GM23248 (cell line): ENCODE results near the gene RASAL2. TPM values are rescaled to one million over a fixed set of nuclear protein-coding genes. Genes with fewer than 3 reads are reported as not detected.

Experiments used
- DNase-seq: peaks from one replicate; pipeline ENCODE4 v3.0.0-alpha.2; 2015
- H2AFZ ChIP-seq: fragments of 200-600 bp; sonication (generic); 2 replicates; pipeline ENCODE4 v1.6.1; 2016; ENCODE audit warnings: antibody characterized with exemption
- H3F3A ChIP-seq: fragments of 200-600 bp; sonication (generic); 2 replicates; pipeline ENCODE4 v1.6.1; 2016; ENCODE audit warnings: mild to moderate bottlenecking, antibody characterized with exemption, mixed run types; ENCODE audit not compliant: insufficient read depth
- H3K27ac ChIP-seq: fragments of 200-600 bp; sonication (generic); 2 replicates; pipeline ENCODE4 v1.5.1; 2016; ENCODE audit warnings: mild to moderate bottlenecking
- H3K27me3 ChIP-seq: fragments of 200-600 bp; sonication (generic); replicated peaks from 2 replicates; pipeline ENCODE4 v1.6.1; 2016; ENCODE audit warnings: mild to moderate bottlenecking; ENCODE audit not compliant: insufficient read depth
- H3K36me3 ChIP-seq: fragments of 200-600 bp; sonication (generic); 2 replicates; pipeline ENCODE4 v1.6.1; 2016; ENCODE audit warnings: low read depth, mild to moderate bottlenecking
- H3K4me1 ChIP-seq: fragments of 200-600 bp; sonication (generic); 2 replicates; pipeline ENCODE4 v1.6.1; 2016; ENCODE audit warnings: mild to moderate bottlenecking; ENCODE audit not compliant: insufficient read depth
- H3K4me2 ChIP-seq: fragments of 200-600 bp; sonication (generic); one replicate; pipeline ENCODE4 v1.6.1; 2016; ENCODE audit warnings: mild to moderate bottlenecking; ENCODE audit not compliant: unreplicated experiment
- H3K4me3 ChIP-seq: fragments of 200-600 bp; sonication (generic); 2 replicates; pipeline ENCODE4 v1.5.1; 2016; ENCODE audit warnings: mild to moderate bottlenecking
- H3K79me2 ChIP-seq: fragments of 200-600 bp; sonication (generic); 2 replicates; pipeline ENCODE4 v1.6.1; 2016; ENCODE audit warnings: mild to moderate bottlenecking; ENCODE audit not compliant: insufficient read depth
- H3K9ac ChIP-seq: fragments of 200-600 bp; sonication (generic); 2 replicates; pipeline ENCODE4 v1.6.1; 2016; ENCODE audit warnings: mild to moderate bottlenecking
- H3K9me2 ChIP-seq: fragments of 200-600 bp; sonication (generic); 2 replicates; pipeline ENCODE4 v1.6.1; 2016; ENCODE audit warnings: mixed run types, mild to moderate bottlenecking, moderate library complexity; ENCODE audit not compliant: insufficient read depth
- H3K9me3 ChIP-seq: fragments of 200-600 bp; sonication (generic); one replicate; pipeline ENCODE4 v1.6.1; 2017; ENCODE audit warnings: low read depth
- H4K20me1 ChIP-seq: fragments of 200-600 bp; sonication (generic); 2 replicates; pipeline ENCODE4 v1.6.0; 2016; ENCODE audit not compliant: insufficient read depth
- EZH2 ChIP-seq: fragments of 200-600 bp; sonication (generic); IDR thresholded peaks from 2 replicates; pipeline ENCODE4 v1.6.1; 2018; ENCODE audit warnings: antibody characterized with exemption, mild to moderate bottlenecking; ENCODE audit not compliant: insufficient read depth, poor library complexity, severe bottlenecking
- EZH2phosphoT487 ChIP-seq: fragments of 200-600 bp; sonication (generic); IDR thresholded peaks from 2 replicates; pipeline ENCODE4 v1.6.1; 2018; ENCODE audit warnings: antibody characterized with exemption, moderate library complexity, mild to moderate bottlenecking, low read depth; ENCODE audit not compliant: insufficient read depth
- WGBS, 2 experiments: methylation state at CpG; one replicate each; pipeline ENCODE4 v1.1.6; 2015 to 2017; ENCODE audit warnings: low lambda C conversion rate in 2 of 2, low coverage in 1 of 2; ENCODE audit errors: missing lambda C conversion rate in 2 of 2; 5-methylcytosine and 5-hydroxymethylcytosine counted together
- in situ Hi-C: fragments of 300-500 bp; cut with MboI; formaldehyde crosslinking; loops from 2 replicates; pipeline ENCODE4 v1.15.0; 2020
- polyA plus RNA-seq: library from polyadenylated mRNA; unstranded; fragments of >200 nt; fragmentation: Nextera tagmentation; extraction: Ambion mirVana; gene quantifications from 2 replicates; pipeline ENCODE4 v1.2.1, GENCODE V29; 2016
- total RNA-seq: library from RNA; depleted of rRNA; stranded (reverse); fragments of >200 nt; shearing (Covaris generic); gene quantifications from 2 replicates; pipeline ENCODE4 v1.2.3, GENCODE V29; 2014

The RASAL2 gene
- total and polyA plus RNA-seq, 2 experiments from 2014 or later = 10.1 to 23.1 TPM

DNA sequence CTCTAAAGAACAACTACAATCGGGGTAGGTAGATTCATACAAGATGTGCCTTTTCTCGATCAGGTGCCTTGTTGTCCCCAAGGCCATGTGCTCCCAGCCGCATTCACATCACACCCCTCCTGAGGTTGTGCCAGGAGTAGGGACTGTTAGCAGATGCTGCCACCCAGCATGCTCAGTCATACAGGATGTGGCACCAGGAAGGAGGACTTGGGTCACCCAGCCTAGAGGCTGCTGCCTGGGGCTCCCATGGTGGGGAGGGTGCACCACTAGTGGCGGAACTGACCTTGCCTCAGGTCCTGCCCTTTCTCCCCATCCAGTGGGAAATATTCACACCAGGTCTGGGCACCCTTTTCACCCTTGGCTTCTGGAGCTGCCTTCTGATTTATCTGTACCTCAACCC lies 427.3 kb downstream of the RASAL2 start:
- TF ChIP-seq EZH2phosphoT487 = no peak
- TF ChIP-seq EZH2 = no peak
- Histone ChIP-seq H3K36me3 (no peaks in the 10 kb centered on the region), H3K9me2 (no peaks in the 10 kb centered on the region), H3K9ac (no peak overlapping the region), H2AFZ (no peak overlapping the region), H3K27ac (no peak overlapping the region), H3K4me1 (no peaks in the 10 kb centered on the region), H3K4me3 (no peak overlapping the region), H3K27me3 (no peaks in the 10 kb centered on the region), H4K20me1 (no peaks in the 10 kb centered on the region), H3K4me2 (no peak overlapping the region), H3K79me2 (no peaks in the 10 kb centered on the region), H3K9me3 (no peaks in the 10 kb centered on the region), H3F3A (no peaks in the 10 kb centered on the region)
- DNase-seq = no peak
- in situ Hi-C loops = no loop called here
- WGBS, 2 experiments = 93 to 94% methylated on average over 4 of the region's 4 CpGs

DNA sequence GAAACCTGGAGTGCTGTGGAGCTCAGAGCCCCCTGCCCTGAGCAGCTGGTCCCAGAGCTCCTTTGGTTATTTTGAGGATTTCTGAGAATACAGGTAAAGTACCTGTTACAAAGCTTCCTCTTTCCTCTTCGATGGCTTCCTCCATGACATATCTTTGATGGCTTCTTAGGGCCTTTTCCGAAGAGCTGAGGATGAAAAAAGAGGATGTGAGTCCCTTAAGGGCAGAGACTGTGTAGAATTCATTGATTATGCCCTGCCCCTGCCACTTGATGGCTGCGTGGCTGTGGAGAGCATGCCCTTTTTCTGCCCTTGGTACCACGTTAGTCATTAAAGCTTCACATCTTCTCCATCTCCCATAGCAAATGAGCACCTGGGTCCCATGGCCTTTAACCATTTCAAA lies 433.2 kb downstream of the RASAL2 start:
- H3K9me3 ChIP-seq = no peaks in the 10 kb centered on the region
- no peak overlapping the region for H3K27ac ChIP-seq
- 94 to 98% methylated on average over 4 of the region's 4 CpGs for WGBS, 2 experiments
- no peak overlapping the region for H3K4me2 ChIP-seq
- H3F3A ChIP-seq = 0 out of 2 replicates have a peak, but pooled peaks cover 4% of the 10 kb centered on the region
- no peaks in the 10 kb centered on the region for H4K20me1 ChIP-seq
- H3K27me3 ChIP-seq = no peaks in the 10 kb centered on the region
- peaks cover 13% of the 10 kb centered on the region; the same call in 1 of the 2 replicates for H3K4me1 ChIP-seq
- H2AFZ ChIP-seq = no peak overlapping the region
- H3K4me3 ChIP-seq = no peak overlapping the region
- no peaks in the 10 kb centered on the region for H3K36me3 ChIP-seq
- no peak overlapping the region for H3K9ac ChIP-seq
- DNase-seq = no peak
- H3K9me2 ChIP-seq = no peaks in the 10 kb centered on the region
- in situ Hi-C loops = loop anchor here (25.0 kb wide), 1 partner anchor 835 kb away; the partner anchor contains the start of gene AXDND1
- TF ChIP-seq EZH2 (no peak), EZH2phosphoT487 (no peak)
- H3K79me2 ChIP-seq = no peaks in the 10 kb centered on the region

DNA sequence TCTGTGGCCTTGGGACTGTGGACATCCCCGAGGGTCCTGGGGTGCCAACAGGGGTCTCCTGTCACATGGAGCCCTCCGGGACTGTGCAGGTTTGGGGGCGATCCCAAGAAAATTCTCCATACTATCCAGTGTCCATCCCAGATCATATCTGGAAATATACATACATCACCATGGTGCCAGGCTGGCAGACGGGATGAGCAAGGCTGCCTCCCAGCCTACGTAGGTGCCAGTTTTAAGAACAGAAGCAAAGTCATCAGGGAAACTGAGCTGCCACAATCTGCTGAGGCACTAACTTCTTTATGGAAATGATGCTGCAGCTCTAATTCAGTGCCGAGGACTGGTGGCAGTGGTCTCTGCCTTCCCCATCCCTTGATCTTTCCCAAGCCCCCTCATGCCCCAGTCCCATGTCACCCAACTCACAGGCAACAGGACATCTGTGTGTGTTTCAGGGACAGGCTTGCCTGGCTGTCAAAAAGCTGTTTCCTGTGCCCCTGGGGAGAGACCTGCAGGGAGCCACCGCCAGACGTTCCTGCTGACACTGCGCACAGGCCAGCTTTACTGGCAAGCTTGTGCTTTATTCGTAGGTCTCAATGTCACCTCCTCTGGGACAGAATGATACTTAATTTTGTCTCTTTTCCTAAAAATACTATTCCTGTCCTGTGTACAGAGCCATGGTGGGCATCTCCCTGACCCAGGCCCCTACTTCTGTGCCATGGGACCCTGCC lies 434.5 kb downstream of the RASAL2 start:
- H3K9me3 ChIP-seq = no peaks in the 10 kb centered on the region
- no peaks in the 10 kb centered on the region for H3K79me2 ChIP-seq
- no peaks in the 10 kb centered on the region for H3K27me3 ChIP-seq
- no peak for DNase-seq
- H3F3A ChIP-seq = 0 out of 2 replicates have a peak, but pooled peaks cover 4% of the 10 kb centered on the region
- no peak overlapping the region for H3K27ac ChIP-seq
- TF ChIP-seq EZH2 (no peak), EZH2phosphoT487 (no peak)
- H3K4me1 ChIP-seq = peaks cover 13% of the 10 kb centered on the region; the same call in 1 of the 2 replicates
- H3K9me2 ChIP-seq = no peaks in the 10 kb centered on the region
- 90 to 91% methylated on average over 10 of the region's 10 CpGs for WGBS, 2 experiments
- no peaks in the 10 kb centered on the region for H3K36me3 ChIP-seq
- no peak overlapping the region for H3K9ac ChIP-seq
- H4K20me1 ChIP-seq = no peaks in the 10 kb centered on the region
- H3K4me2 ChIP-seq = no peak overlapping the region
- no peak overlapping the region for H2AFZ ChIP-seq
- in situ Hi-C loops = loop anchor here (25.0 kb wide), 1 partner anchor 834 kb away; the partner anchor contains the start of gene AXDND1
- no peak overlapping the region for H3K4me3 ChIP-seq

DNA sequence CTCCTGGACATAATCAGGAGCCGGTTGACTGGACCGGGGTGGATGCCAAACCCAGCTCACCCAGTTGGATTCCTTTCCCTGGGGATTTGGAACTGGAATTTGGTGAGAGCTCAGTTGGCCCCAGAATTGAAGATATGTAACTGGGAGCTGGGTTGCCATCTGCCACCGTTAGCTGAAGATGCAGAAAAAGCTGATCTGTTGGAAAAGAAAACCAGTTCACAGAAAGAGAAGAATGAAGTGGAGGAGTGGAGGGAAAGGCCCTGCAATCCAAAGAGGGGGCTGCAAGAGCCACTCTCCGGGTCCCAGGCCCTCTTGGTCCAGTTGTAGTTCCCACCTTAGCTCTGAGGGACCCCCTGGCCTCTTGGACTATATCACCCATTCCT lies 435.0 kb downstream of the RASAL2 start:
- H3K9ac ChIP-seq = no peak overlapping the region
- TF ChIP-seq EZH2 = no peak
- no peak for TF ChIP-seq EZH2phosphoT487
- no peaks in the 10 kb centered on the region for H4K20me1 ChIP-seq
- peaks cover 13% of the 10 kb centered on the region; the same call in 1 of the 2 replicates for H3K4me1 ChIP-seq
- 0 out of 2 replicates have a peak, but pooled peaks cover 4% of the 10 kb centered on the region for H3F3A ChIP-seq
- H3K27ac ChIP-seq = no peak overlapping the region
- H3K9me2 ChIP-seq = no peaks in the 10 kb centered on the region
- no peak overlapping the region for H3K4me3 ChIP-seq
- H2AFZ ChIP-seq = no peak overlapping the region
- H3K4me2 ChIP-seq = no peak overlapping the region
- WGBS, 2 experiments = 90 to 92% methylated on average over 4 of the region's 4 CpGs
- no peaks in the 10 kb centered on the region for H3K36me3 ChIP-seq
- in situ Hi-C loops = loop anchor here (25.0 kb wide), 1 partner anchor 833 kb away; the partner anchor contains the start of gene AXDND1
- no peaks in the 10 kb centered on the region for H3K9me3 ChIP-seq
- H3K27me3 ChIP-seq = no peaks in the 10 kb centered on the region
- no peaks in the 10 kb centered on the region for H3K79me2 ChIP-seq
- DNase-seq = no peak
